Naive B cell (primary cell): ENCODE measurements around the gene VEGFC. TPM values are rescaled to one million over a fixed set of nuclear protein-coding genes. Genes with fewer than 3 reads are reported as not detected.
A peak's percentile ranks its signal among the peaks of the same experiment; 100 is the strongest.

Source experiments
- ATAC-seq, 2 donors: fragments of 150-1000 bp; cut with Tn5 transposase; 2 replicates each; pipeline ENCODE4 v1.10.0; 2021; ENCODE audit warnings: low read depth in 2 of 2, mild to moderate bottlenecking in 2 of 2, moderate library complexity in 2 of 2
- DNase-seq: peaks from one replicate; pipeline ENCODE4 v3.0.0; 2022
- H3K27ac Mint-ChIP-seq, 6 donors: one replicate each; pipeline ENCODE4 v1.8.0; 2020 to 2022; ENCODE audit warnings: mild to moderate bottlenecking in 6 of 6, mixed read lengths in 6 of 6, moderate library complexity in 5 of 6, inconsistent platforms in 2 of 6
- H3K27me3 Mint-ChIP-seq, 3 donors: one replicate each; pipeline ENCODE4 v1.8.0; 2021 to 2022; ENCODE audit warnings: mixed read lengths in 3 of 3, mild to moderate bottlenecking in 1 of 3
- H3K36me3 Mint-ChIP-seq, 2 donors: one replicate each; pipeline ENCODE4 v1.8.0; 2020 to 2022; ENCODE audit warnings: mixed read lengths in 2 of 2, inconsistent platforms in 1 of 2, mild to moderate bottlenecking in 1 of 2
- H3K4me1 Mint-ChIP-seq, 3 donors: one replicate each; pipeline ENCODE4 v1.8.0; 2020 to 2022; ENCODE audit warnings: mixed read lengths in 3 of 3, inconsistent platforms in 1 of 3, mild to moderate bottlenecking in 1 of 3, moderate library complexity in 1 of 3
- H3K4me3 Mint-ChIP-seq, 8 donors: one replicate each; pipeline ENCODE4 v1.8.0; 2020 to 2022; ENCODE audit warnings: mild to moderate bottlenecking in 8 of 8, mixed read lengths in 8 of 8, moderate library complexity in 8 of 8, inconsistent platforms in 2 of 8
- H3K9me3 Mint-ChIP-seq, 7 donors: one replicate each; pipeline ENCODE4 v1.8.0; 2020 to 2022; ENCODE audit warnings: mixed read lengths in 7 of 7, mild to moderate bottlenecking in 5 of 7, inconsistent platforms in 2 of 7, moderate library complexity in 1 of 7
- polyA plus RNA-seq, 6 donors: library from polyadenylated mRNA; unstranded; fragments of 300-500 nt; fragmentation: Illumina TruSeq; gene quantifications; one replicate each; pipeline ENCODE4 v1.2.3, GENCODE V29; 2021; ENCODE audit warnings: low read depth in 6 of 6

VEGFC gene
- polyA plus RNA-seq, 6 donors from 2014 or later: 0.30 TPM; not detected in 5

GRCh38 chr4:176817204-176817603, 24.5 kb upstream of the VEGFC start:
- no peak overlapping the region for H3K4me3 Mint-ChIP-seq
- DNase-seq (no peak), ATAC-seq (no peak)
- H3K27me3 Mint-ChIP-seq: no peaks in the 10 kb centered on the region
- H3K36me3 Mint-ChIP-seq: no peaks in the 10 kb centered on the region
- peaks cover 0 to 3% (median 0%) of the 10 kb centered on the region in 7 donors for H3K9me3 Mint-ChIP-seq
- H3K4me1 Mint-ChIP-seq: peaks cover 0 to 4% (median 0%) of the 10 kb centered on the region in 3 donors
- no peak overlapping the region for H3K27ac Mint-ChIP-seq

- no peak for DNase-seq
- Mint-ChIP-seq H3K27ac (no peak overlapping the region), H3K36me3 (no peaks in the 10 kb centered on the region), H3K27me3 (no peaks in the 10 kb centered on the region), H3K4me1 (peaks cover 0 to 4% (median 0%) of the 10 kb centered on the region in 3 donors), H3K4me3 (no peak overlapping the region), H3K9me3 (peaks cover 0 to 3% (median 0%) of the 10 kb centered on the region in 7 donors)
- ATAC-seq: no peak
Measured at GRCh38 chr4:176814770-176815169, 22.0 kb upstream of the VEGFC start.

- Mint-ChIP-seq H3K27ac (no peak overlapping the region), H3K4me3 (no peak overlapping the region), H3K36me3 (peaks cover 0 to 12% of the 10 kb centered on the region in 2 donors), H3K9me3 (peaks cover 10 to 22% (median 17%) of the 10 kb centered on the region in 7 donors), H3K4me1 (no peaks in the 10 kb centered on the region), H3K27me3 (no peaks in the 10 kb centered on the region)
- DNase-seq (no peak), ATAC-seq (no peak)
Measured at GRCh38 chr4:176810481-176811249, 17.9 kb upstream of the VEGFC start.

- H3K9me3 Mint-ChIP-seq: peaks cover 10 to 22% (median 14%) of the 10 kb centered on the region in 7 donors
- no peak overlapping the region for H3K27ac Mint-ChIP-seq
- H3K4me1 Mint-ChIP-seq: no peaks in the 10 kb centered on the region
Measured at GRCh38 chr4:176806778-176807375, 14.2 kb upstream of the VEGFC start.

GRCh38 chr4:176805155-176805554, 12.4 kb upstream of the VEGFC start:
- H3K4me1 Mint-ChIP-seq: no peaks in the 10 kb centered on the region
- H3K27me3 Mint-ChIP-seq: no peaks in the 10 kb centered on the region
- no peak overlapping the region for H3K27ac Mint-ChIP-seq

More at GRCh38 chr4:176806778-176807375, 14.2 kb upstream of the VEGFC start:
- DNase-seq: no peak
- Mint-ChIP-seq H3K36me3 (peaks cover 0 to 12% of the 10 kb centered on the region in 2 donors), H3K4me3 (no peak overlapping the region), H3K27me3 (no peaks in the 10 kb centered on the region)
- ATAC-seq: no peak

GRCh38 chr4:176800891-176801534, 8.3 kb upstream of the VEGFC start:
- H3K4me3 Mint-ChIP-seq: no peak overlapping the region
- no peak overlapping the region for H3K27ac Mint-ChIP-seq
- H3K4me1 Mint-ChIP-seq: no peaks in the 10 kb centered on the region
- H3K9me3 Mint-ChIP-seq: peaks cover 0 to 5% (median under 1%) of the 10 kb centered on the region in 7 donors
- H3K27me3 Mint-ChIP-seq: peaks cover 5 to 16% (median 15%) of the 10 kb centered on the region in 3 donors
- ATAC-seq (no peak), DNase-seq (no peak)
- peaks cover 0 to 1% of the 10 kb centered on the region in 2 donors for H3K36me3 Mint-ChIP-seq

More at GRCh38 chr4:176805155-176805554, 12.4 kb upstream of the VEGFC start:
- Mint-ChIP-seq H3K36me3 (peaks cover 0 to 12% of the 10 kb centered on the region in 2 donors), H3K4me3 (peak overlapping the region in 1 of 8 donors; percentile 49), H3K9me3 (peaks cover 10 to 22% (median 14%) of the 10 kb centered on the region in 7 donors)
- DNase-seq (no peak), ATAC-seq (no peak)

- DNase-seq (no peak), ATAC-seq (no peak)
- Mint-ChIP-seq H3K27ac (no peak overlapping the region), H3K9me3 (peaks cover 0 to 8% (median 1%) of the 10 kb centered on the region in 7 donors), H3K36me3 (no peaks in the 10 kb centered on the region), H3K27me3 (peaks cover 9 to 24% (median 15%) of the 10 kb centered on the region in 3 donors), H3K4me3 (no peak overlapping the region), H3K4me1 (no peaks in the 10 kb centered on the region)
Measured at GRCh38 chr4:176799653-176800052, 6.9 kb upstream of the VEGFC start.

- Mint-ChIP-seq H3K9me3 (peaks cover 0 to 13% (median 1%) of the 10 kb centered on the region in 7 donors), H3K27ac (no peak overlapping the region), H3K4me3 (no peak overlapping the region), H3K27me3 (peaks cover 20 to 36% (median 26%) of the 10 kb centered on the region in 3 donors), H3K4me1 (peaks cover 0 to 1% (median 0%) of the 10 kb centered on the region in 3 donors), H3K36me3 (no peaks in the 10 kb centered on the region)
- DNase-seq (no peak), ATAC-seq (no peak)
Measured at GRCh38 chr4:176798540-176798939, 5.8 kb upstream of the VEGFC start.

- Mint-ChIP-seq H3K27me3 (peaks cover 36 to 56% (median 37%) of the 10 kb centered on the region in 3 donors), H3K4me1 (peaks cover 0 to 11% (median 0%) of the 10 kb centered on the region in 3 donors), H3K36me3 (no peaks in the 10 kb centered on the region), H3K27ac (peak overlapping the region in 1 of 6 donors; percentile 58), H3K4me3 (peak overlapping the region in 1 of 8 donors; percentile 32), H3K9me3 (peaks cover 0 to 13% (median 2%) of the 10 kb centered on the region in 7 donors)
- ATAC-seq: no peak
- no peak for DNase-seq
Measured at GRCh38 chr4:176795441-176795840, 2.7 kb upstream of the VEGFC start.

- Mint-ChIP-seq H3K27ac (no peak overlapping the region), H3K27me3 (peaks cover 44 to 63% (median 45%) of the 10 kb centered on the region in 3 donors), H3K9me3 (peaks cover 0 to 13% (median 2%) of the 10 kb centered on the region in 7 donors), H3K4me1 (peaks cover 0 to 11% (median 0%) of the 10 kb centered on the region in 3 donors), H3K4me3 (no peak overlapping the region), H3K36me3 (no peaks in the 10 kb centered on the region)
- no peak for DNase-seq
- no peak for ATAC-seq
Measured at GRCh38 chr4:176794651-176795050, 1.9 kb upstream of the VEGFC start.

GRCh38 chr4:176794151-176794550, 1.4 kb upstream of the VEGFC start:
- DNase-seq (no peak), ATAC-seq (no peak)
- peaks cover 44 to 63% (median 48%) of the 10 kb centered on the region in 3 donors for H3K27me3 Mint-ChIP-seq
- peaks cover 0 to 11% (median 0%) of the 10 kb centered on the region in 3 donors for H3K4me1 Mint-ChIP-seq
- peak overlapping the region in 1 of 8 donors; percentile 59 for H3K4me3 Mint-ChIP-seq
- H3K9me3 Mint-ChIP-seq: peaks cover 0 to 13% (median 2%) of the 10 kb centered on the region in 7 donors
- no peaks in the 10 kb centered on the region for H3K36me3 Mint-ChIP-seq
- no peak overlapping the region for H3K27ac Mint-ChIP-seq

- Mint-ChIP-seq H3K4me3 (peak overlapping the region in 7 of 8 donors; percentile 47 to 81 (median 74)), H3K36me3 (no peaks in the 10 kb centered on the region), H3K27me3 (peaks cover 44 to 61% (median 48%) of the 10 kb centered on the region in 3 donors)
Measured at GRCh38 chr4:176793060-176793605, 411 bp upstream of the VEGFC start.

More at GRCh38 chr4:176793060-176793605, 411 bp upstream of the VEGFC start:
- H3K9me3 Mint-ChIP-seq: peaks cover 0 to 13% (median 2%) of the 10 kb centered on the region in 7 donors
- DNase-seq (no peak), ATAC-seq (no peak)
- H3K27ac Mint-ChIP-seq: no peak overlapping the region
- peaks cover 0 to 11% (median 0%) of the 10 kb centered on the region in 3 donors for H3K4me1 Mint-ChIP-seq
